SK-N-MC (cell line): Measurements from ENCODE around the gene TNNT2.

ENCODE experiments used
- DNase-seq: peaks from one replicate; pipeline ENCODE4 v3.0.0-alpha.2; 2011; ENCODE audit warnings: low read depth, low spot score
- H3K27ac ChIP-seq: fragments of 200-600 bp; sonication (generic); 2 replicates; pipeline ENCODE4 v1.5.1; 2016; ENCODE audit warnings: mixed run types
- H3K36me3 ChIP-seq: fragments of 200-600 bp; sonication (generic); 2 replicates; pipeline ENCODE4 v1.6.1; 2017; ENCODE audit warnings: antibody characterized with exemption, low read length, mixed read lengths; ENCODE audit not compliant: insufficient read depth
- H3K4me3 ChIP-seq: fragments of 200-600 bp; sonication (generic); 2 replicates; pipeline ENCODE4 v1.5.1; 2016
- H3K9ac ChIP-seq: fragments of 200-600 bp; sonication (generic); 2 replicates; pipeline ENCODE4 v1.8.0; 2017; ENCODE audit warnings: mixed run types, mixed read lengths; ENCODE audit not compliant: insufficient read length
- H3K9me3 ChIP-seq: fragments of 200-600 bp; sonication (generic); 2 replicates; pipeline ENCODE4 v1.6.1; 2017; ENCODE audit warnings: low read depth, mild to moderate bottlenecking, antibody characterized with exemption, low read length, moderate library complexity, mixed read lengths
- EZH2 ChIP-seq: fragments of 200-600 bp; sonication (generic); IDR thresholded peaks from one replicate; pipeline ENCODE4 v1.6.1; 2017; ENCODE audit warnings: antibody characterized with exemption
- FOXP2 ChIP-seq: optimal IDR thresholded peaks from 2 replicates; pipeline ENCODE3; 2011; ENCODE audit warnings: mild to moderate bottlenecking, moderate library complexity; ENCODE audit not compliant: insufficient read depth; ENCODE audit errors: extremely low read length, control extremely low read depth
- POLR2AphosphoS5 ChIP-seq: IDR thresholded peaks from 2 replicates; pipeline ENCODE4 v1.6.1; 2012; ENCODE audit warnings: mild to moderate bottlenecking, low read depth, low read length, borderline replicate concordance

The TNNT2 gene

GRCh38 chr1:201359031-201359872 is 18.2 kb downstream of the TNNT2 start:
- H3K9me3 ChIP-seq, result no peaks in the 10 kb centered on the region
- no peak overlapping the region for H3K9ac ChIP-seq
- no peaks in the 10 kb centered on the region for H3K36me3 ChIP-seq
- no peak for TF ChIP-seq EZH2
- no peak for TF ChIP-seq FOXP2
- TF ChIP-seq POLR2AphosphoS5, result no peak
- DNase-seq, result no peak
- no peak overlapping the region for H3K27ac ChIP-seq
- no peak overlapping the region for H3K4me3 ChIP-seq

GRCh38 chr1:201358596-201358995 is 18.9 kb downstream of the TNNT2 start:
- H3K4me3 ChIP-seq, result no peak overlapping the region
- H3K36me3 ChIP-seq, result no peaks in the 10 kb centered on the region
- no peaks in the 10 kb centered on the region for H3K9me3 ChIP-seq
- H3K9ac ChIP-seq, result no peak overlapping the region
- H3K27ac ChIP-seq, result no peak overlapping the region
- TF ChIP-seq EZH2, result no peak
- no peak for TF ChIP-seq POLR2AphosphoS5
- DNase-seq, result no peak

- H3K9ac ChIP-seq, result no peak overlapping the region
- no peaks in the 10 kb centered on the region for H3K9me3 ChIP-seq
Observed at GRCh38 chr1:201357636-201358348, 19.7 kb downstream of the TNNT2 start.

GRCh38 chr1:201357211-201357610 is 20.3 kb downstream of the TNNT2 start:
- Histone ChIP-seq H3K36me3 (no peaks in the 10 kb centered on the region), H3K4me3 (no peak overlapping the region), H3K9ac (no peak overlapping the region), H3K27ac (no peak overlapping the region), H3K9me3 (no peaks in the 10 kb centered on the region)
- TF ChIP-seq POLR2AphosphoS5 (no peak), FOXP2 (no peak), EZH2 (no peak)
- no peak for DNase-seq

More at GRCh38 chr1:201357636-201358348, 19.7 kb downstream of the TNNT2 start:
- TF ChIP-seq FOXP2 (no peak), EZH2 (no peak), POLR2AphosphoS5 (no peak)
- Histone ChIP-seq H3K4me3 (no peak overlapping the region), H3K36me3 (no peaks in the 10 kb centered on the region), H3K27ac (no peak overlapping the region)
- DNase-seq, result no peak

- H3K9me3 ChIP-seq, result no peaks in the 10 kb centered on the region
- TF ChIP-seq EZH2, result no peak
- H3K4me3 ChIP-seq, result no peak overlapping the region
- H3K9ac ChIP-seq, result no peak overlapping the region
- no peak overlapping the region for H3K27ac ChIP-seq
- no peaks in the 10 kb centered on the region for H3K36me3 ChIP-seq
- no peak for DNase-seq
Observed at GRCh38 chr1:201356701-201357100, 20.8 kb downstream of the TNNT2 start.

- Histone ChIP-seq H3K27ac (no peak overlapping the region), H3K9ac (no peak overlapping the region), H3K4me3 (no peak overlapping the region), H3K36me3 (no peaks in the 10 kb centered on the region), H3K9me3 (no peaks in the 10 kb centered on the region)
- no peak for DNase-seq
- TF ChIP-seq EZH2 (no peak), POLR2AphosphoS5 (no peak), FOXP2 (no peak)
Observed at GRCh38 chr1:201356236-201356635, 21.2 kb downstream of the TNNT2 start.

- no peaks in the 10 kb centered on the region for H3K36me3 ChIP-seq
- DNase-seq, result no peak
- no peaks in the 10 kb centered on the region for H3K9me3 ChIP-seq
- TF ChIP-seq FOXP2 (no peak), EZH2 (no peak), POLR2AphosphoS5 (no peak)
- no peak overlapping the region for H3K4me3 ChIP-seq
- H3K9ac ChIP-seq, result no peak overlapping the region
- H3K27ac ChIP-seq, result no peak overlapping the region
Observed at GRCh38 chr1:201355471-201355870, 22.0 kb downstream of the TNNT2 start.

- Histone ChIP-seq H3K9ac (no peak overlapping the region), H3K27ac (no peak overlapping the region), H3K9me3 (no peaks in the 10 kb centered on the region), H3K36me3 (no peaks in the 10 kb centered on the region), H3K4me3 (no peak overlapping the region)
- DNase-seq, result no peak
- TF ChIP-seq FOXP2 (no peak), EZH2 (no peak), POLR2AphosphoS5 (no peak)
Observed at GRCh38 chr1:201354901-201355295, 22.6 kb downstream of the TNNT2 start.
